ENCODE data around the gene SLC22A3.
"Not testable (repeated sequence)": the region's sequence is repeated elsewhere in the genome, so short reads cannot be mapped to it uniquely, and the experiment has no call there.

The SLC22A3 gene

GRCh38 chr6:160462116-160462515, 113.9 kb downstream of the SLC22A3 start:
- Histone ChIP-seq H3K27me3 (ENCODE audit: control insufficient read depth, insufficient read depth, low read length) (no peaks in the 10 kb centered on the region), H3K4me1 (ENCODE audit: control insufficient read depth, insufficient read depth, low read length) (no peaks in the 10 kb centered on the region), H3K9ac (ENCODE audit: low read depth, low read length) (no peak overlapping the region), H3K27ac (ENCODE audit: low read depth, low read length) (no peak overlapping the region), H3K9me3 (ENCODE audit: control insufficient read depth, insufficient read depth, low read length) (no peaks in the 10 kb centered on the region), H3K36me3 (ENCODE audit: control insufficient read depth, insufficient read depth, low read length) (no peaks in the 10 kb centered on the region), H3K4me3 (ENCODE audit: low read depth, low read length) (no peak overlapping the region)

GRCh38 chr6:160462551-160463109, 114.5 kb downstream of the SLC22A3 start:
- H3K4me3 ChIP-seq (ENCODE audit: low read depth, low read length), result no peak overlapping the region
- H3K4me1 ChIP-seq (ENCODE audit: control insufficient read depth, insufficient read depth, low read length), result no peaks in the 10 kb centered on the region
- H3K9ac ChIP-seq (ENCODE audit: low read depth, low read length), result no peak overlapping the region
- no peaks in the 10 kb centered on the region for H3K36me3 ChIP-seq (ENCODE audit: control insufficient read depth, insufficient read depth, low read length)
- H3K27ac ChIP-seq (ENCODE audit: low read depth, low read length), result no peak overlapping the region
- no peaks in the 10 kb centered on the region for H3K9me3 ChIP-seq (ENCODE audit: control insufficient read depth, insufficient read depth, low read length)
- H3K27me3 ChIP-seq (ENCODE audit: control insufficient read depth, insufficient read depth, low read length), result no peaks in the 10 kb centered on the region

DNA sequence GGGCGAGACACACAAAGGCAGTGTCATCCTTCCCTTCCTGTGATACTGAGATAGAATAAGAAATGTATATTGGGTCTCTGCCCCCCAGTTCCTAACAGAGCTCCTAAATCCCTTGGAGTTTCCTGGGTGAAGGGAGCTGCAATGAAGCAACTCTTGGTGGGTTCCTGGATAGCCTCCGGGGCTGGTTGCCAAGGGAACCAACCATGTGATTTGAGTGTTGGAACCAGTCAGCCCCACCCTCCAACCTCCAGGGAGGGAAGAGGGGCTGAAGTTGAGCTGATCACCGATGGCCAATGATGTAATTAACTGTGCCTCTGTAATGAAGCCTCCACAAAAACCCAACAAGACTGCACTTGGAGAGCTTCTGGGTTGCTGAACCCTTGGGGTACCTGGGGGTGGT, 116.6 kb downstream of the SLC22A3 start:
- Histone ChIP-seq H3K27ac (ENCODE audit: low read depth, low read length) (no peak overlapping the region), H3K36me3 (ENCODE audit: control insufficient read depth, insufficient read depth, low read length) (no peaks in the 10 kb centered on the region), H3K9me3 (ENCODE audit: control insufficient read depth, insufficient read depth, low read length) (no peaks in the 10 kb centered on the region), H3K4me3 (ENCODE audit: low read depth, low read length) (no peak overlapping the region), H3K27me3 (ENCODE audit: control insufficient read depth, insufficient read depth, low read length) (no peaks in the 10 kb centered on the region), H3K9ac (ENCODE audit: low read depth, low read length) (no peak overlapping the region), H3K4me1 (ENCODE audit: control insufficient read depth, insufficient read depth, low read length) (no peaks in the 10 kb centered on the region)

GRCh38 chr6:160467261-160467871, 119.2 kb downstream of the SLC22A3 start:
- H3K4me1 ChIP-seq (ENCODE audit: control insufficient read depth, insufficient read depth, low read length); H3K9ac ChIP-seq (ENCODE audit: low read depth, low read length); H3K36me3 ChIP-seq (ENCODE audit: control insufficient read depth, insufficient read depth, low read length); H3K9me3 ChIP-seq (ENCODE audit: control insufficient read depth, insufficient read depth, low read length); H3K4me3 ChIP-seq (ENCODE audit: low read depth, low read length); H3K27me3 ChIP-seq (ENCODE audit: control insufficient read depth, insufficient read depth, low read length); H3K27ac ChIP-seq (ENCODE audit: low read depth, low read length): not testable (repeated sequence)

- H3K9me3 ChIP-seq (ENCODE audit: control insufficient read depth, insufficient read depth, low read length), result no peaks in the 10 kb centered on the region
These were observed 121.0 kb downstream of the SLC22A3 start for GRCh38 chr6:160469153-160469552.

DNA sequence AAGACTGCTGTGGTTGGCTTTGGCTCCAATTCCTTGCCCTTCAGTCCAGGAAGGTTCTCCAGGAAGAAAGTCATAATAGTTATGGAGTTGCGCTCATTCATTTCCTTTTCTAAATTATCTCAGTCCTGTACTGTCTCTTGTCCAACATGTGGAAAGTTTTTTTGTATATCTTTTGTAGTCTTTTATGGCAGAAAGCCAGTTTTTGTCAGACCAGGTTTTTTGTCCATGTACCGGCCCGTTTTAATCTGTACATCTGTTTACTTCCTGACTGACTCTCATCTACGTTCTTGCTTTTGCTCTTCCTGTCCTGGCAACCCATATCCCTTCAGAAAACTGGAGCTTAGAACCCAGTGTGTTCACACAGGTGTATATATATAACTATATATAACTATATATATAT, 127.9 kb downstream of the SLC22A3 start:
- not testable (repeated sequence) for H3K27ac ChIP-seq (ENCODE audit: low read depth, low read length); H3K36me3 ChIP-seq (ENCODE audit: control insufficient read depth, insufficient read depth, low read length); H3K4me3 ChIP-seq (ENCODE audit: low read depth, low read length); H3K9me3 ChIP-seq (ENCODE audit: control insufficient read depth, insufficient read depth, low read length); H3K4me1 ChIP-seq (ENCODE audit: control insufficient read depth, insufficient read depth, low read length); H3K9ac ChIP-seq (ENCODE audit: low read depth, low read length); H3K27me3 ChIP-seq (ENCODE audit: control insufficient read depth, insufficient read depth, low read length)

More at GRCh38 chr6:160469153-160469552, 121.0 kb downstream of the SLC22A3 start:
- H3K27me3 ChIP-seq (ENCODE audit: control insufficient read depth, insufficient read depth, low read length), result no peaks in the 10 kb centered on the region
- no peak overlapping the region for H3K4me3 ChIP-seq (ENCODE audit: low read depth, low read length)
- no peak overlapping the region for H3K9ac ChIP-seq (ENCODE audit: low read depth, low read length)
- H3K36me3 ChIP-seq (ENCODE audit: control insufficient read depth, insufficient read depth, low read length), result no peaks in the 10 kb centered on the region
- H3K27ac ChIP-seq (ENCODE audit: low read depth, low read length), result no peak overlapping the region
- H3K4me1 ChIP-seq (ENCODE audit: control insufficient read depth, insufficient read depth, low read length), result no peaks in the 10 kb centered on the region

- not testable (repeated sequence) for H3K36me3 ChIP-seq (ENCODE audit: control insufficient read depth, insufficient read depth, low read length); H3K27ac ChIP-seq (ENCODE audit: low read depth, low read length); H3K4me1 ChIP-seq (ENCODE audit: control insufficient read depth, insufficient read depth, low read length); H3K4me3 ChIP-seq (ENCODE audit: low read depth, low read length); H3K9me3 ChIP-seq (ENCODE audit: control insufficient read depth, insufficient read depth, low read length); H3K27me3 ChIP-seq (ENCODE audit: control insufficient read depth, insufficient read depth, low read length); H3K9ac ChIP-seq (ENCODE audit: low read depth, low read length)
These were observed 128.9 kb downstream of the SLC22A3 start for GRCh38 chr6:160477072-160477471.

DNA sequence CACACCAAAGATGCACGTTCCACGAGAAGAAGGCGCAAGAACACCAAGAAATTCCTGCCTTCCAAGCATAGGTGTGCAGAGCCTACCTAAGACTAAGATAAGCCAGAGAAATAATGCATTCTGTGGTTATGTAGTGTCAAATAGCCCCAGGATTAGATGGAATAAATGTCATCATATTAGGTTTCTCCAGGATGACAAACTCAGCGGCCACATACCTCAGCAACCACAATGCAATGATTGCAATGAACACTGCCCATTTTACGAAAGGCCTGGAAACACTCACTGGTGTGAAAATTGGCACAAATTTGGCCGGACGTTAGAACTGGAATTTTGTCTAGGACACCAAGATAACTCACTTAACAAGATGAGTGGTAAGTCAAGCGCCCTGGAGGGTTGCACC, 129.7 kb downstream of the SLC22A3 start:
- Histone ChIP-seq H3K9ac (ENCODE audit: low read depth, low read length) (no peak overlapping the region), H3K4me1 (ENCODE audit: control insufficient read depth, insufficient read depth, low read length) (no peaks in the 10 kb centered on the region), H3K4me3 (ENCODE audit: low read depth, low read length) (no peak overlapping the region), H3K27me3 (ENCODE audit: control insufficient read depth, insufficient read depth, low read length) (no peaks in the 10 kb centered on the region), H3K9me3 (ENCODE audit: control insufficient read depth, insufficient read depth, low read length) (no peaks in the 10 kb centered on the region), H3K27ac (ENCODE audit: low read depth, low read length) (no peak overlapping the region), H3K36me3 (ENCODE audit: control insufficient read depth, insufficient read depth, low read length) (peaks cover 4% of the 10 kb centered on the region; the same call in 1 of the 2 replicates)

DNA sequence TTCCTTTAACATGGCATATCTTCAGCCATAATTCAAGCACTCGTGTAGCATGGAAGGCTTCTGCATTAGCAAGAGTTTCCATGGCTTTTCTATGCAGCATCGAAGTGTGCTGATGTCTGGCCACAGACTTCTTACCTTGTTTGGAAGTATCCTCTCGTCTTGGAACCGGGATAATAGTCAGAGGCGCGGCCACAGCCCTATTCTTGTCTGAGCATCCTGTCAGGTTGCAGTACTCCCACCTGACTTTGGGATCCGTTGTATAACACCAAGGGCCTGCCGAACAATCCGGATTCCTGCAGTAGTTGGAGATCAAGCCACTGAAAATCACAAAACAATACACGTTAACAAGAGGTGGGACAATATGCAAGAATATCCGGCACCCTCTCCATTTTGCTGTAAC, 138.9 kb downstream of the SLC22A3 start:
- Histone ChIP-seq H3K27me3 (ENCODE audit: control insufficient read depth, insufficient read depth, low read length) (no peaks in the 10 kb centered on the region), H3K27ac (ENCODE audit: low read depth, low read length) (no peak overlapping the region), H3K4me1 (ENCODE audit: control insufficient read depth, insufficient read depth, low read length) (no peaks in the 10 kb centered on the region), H3K9ac (ENCODE audit: low read depth, low read length) (no peak overlapping the region), H3K9me3 (ENCODE audit: control insufficient read depth, insufficient read depth, low read length) (no peaks in the 10 kb centered on the region), H3K4me3 (ENCODE audit: low read depth, low read length) (no peak overlapping the region), H3K36me3 (ENCODE audit: control insufficient read depth, insufficient read depth, low read length) (peaks cover 11% of the 10 kb centered on the region; the same call in 1 of the 2 replicates)

DNA sequence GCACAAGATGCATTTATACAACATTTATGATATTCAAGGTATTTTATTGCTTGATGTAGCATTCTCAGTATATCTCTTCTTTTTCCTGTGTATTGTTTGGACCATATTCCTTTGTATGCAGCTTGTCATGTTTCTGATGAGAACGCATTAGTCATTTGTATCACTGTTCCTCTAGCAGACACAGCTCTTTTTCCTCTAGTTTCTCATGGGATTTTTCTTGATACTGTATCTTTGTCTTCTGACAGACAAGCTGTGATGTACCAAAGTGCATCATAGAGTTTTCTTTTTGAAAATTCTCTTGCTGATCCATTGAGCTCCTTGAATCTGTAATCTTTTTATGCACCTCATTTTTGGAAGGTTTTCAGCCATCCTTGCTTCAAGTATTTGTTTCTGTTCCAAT, 140.9 kb downstream of the SLC22A3 start:
- no peaks in the 10 kb centered on the region for H3K9me3 ChIP-seq (ENCODE audit: control insufficient read depth, insufficient read depth, low read length)
- no peaks in the 10 kb centered on the region for H3K4me1 ChIP-seq (ENCODE audit: control insufficient read depth, insufficient read depth, low read length)
- H3K27ac ChIP-seq (ENCODE audit: low read depth, low read length), result no peak overlapping the region
- peaks cover 9% of the 10 kb centered on the region; the same call in 1 of the 2 replicates for H3K36me3 ChIP-seq (ENCODE audit: control insufficient read depth, insufficient read depth, low read length)
- no peak overlapping the region for H3K4me3 ChIP-seq (ENCODE audit: low read depth, low read length)
- H3K27me3 ChIP-seq (ENCODE audit: control insufficient read depth, insufficient read depth, low read length), result no peaks in the 10 kb centered on the region
- no peak overlapping the region for H3K9ac ChIP-seq (ENCODE audit: low read depth, low read length)

GRCh38 chr6:160494576-160494975, 146.4 kb downstream of the SLC22A3 start:
- H3K9ac ChIP-seq (ENCODE audit: low read depth, low read length), result no peak overlapping the region
- peaks cover 13% of the 10 kb centered on the region; the same call in 1 of the 2 replicates for H3K36me3 ChIP-seq (ENCODE audit: control insufficient read depth, insufficient read depth, low read length)
- no peak overlapping the region for H3K27ac ChIP-seq (ENCODE audit: low read depth, low read length)
- H3K4me1 ChIP-seq (ENCODE audit: control insufficient read depth, insufficient read depth, low read length), result no peaks in the 10 kb centered on the region
- H3K27me3 ChIP-seq (ENCODE audit: control insufficient read depth, insufficient read depth, low read length), result no peaks in the 10 kb centered on the region
- no peak overlapping the region for H3K4me3 ChIP-seq (ENCODE audit: low read depth, low read length)
- H3K9me3 ChIP-seq (ENCODE audit: control insufficient read depth, insufficient read depth, low read length), result no peaks in the 10 kb centered on the region

Measured in HUES48 (cell line).